Stimulated activated CD8-positive, alpha-beta memory T cell treated with anti-CD3 and anti-CD28 coated beads, Interleukin-12 subunit alpha, Interleukin-12 subunit beta, amount 100 ng/mL, for 4 hours (primary cell): ENCODE results near the gene MMRN1.

Source experiments
- DNase-seq: peaks from one replicate; pipeline ENCODE4 v3.0.0-alpha.2; 2020; ENCODE audit warnings: low read depth

The MMRN1 gene

GRCh38 chr4:89914609-89915550 lies 20.2 kb downstream of the MMRN1 start:
- DNase-seq = no peak

DNA sequence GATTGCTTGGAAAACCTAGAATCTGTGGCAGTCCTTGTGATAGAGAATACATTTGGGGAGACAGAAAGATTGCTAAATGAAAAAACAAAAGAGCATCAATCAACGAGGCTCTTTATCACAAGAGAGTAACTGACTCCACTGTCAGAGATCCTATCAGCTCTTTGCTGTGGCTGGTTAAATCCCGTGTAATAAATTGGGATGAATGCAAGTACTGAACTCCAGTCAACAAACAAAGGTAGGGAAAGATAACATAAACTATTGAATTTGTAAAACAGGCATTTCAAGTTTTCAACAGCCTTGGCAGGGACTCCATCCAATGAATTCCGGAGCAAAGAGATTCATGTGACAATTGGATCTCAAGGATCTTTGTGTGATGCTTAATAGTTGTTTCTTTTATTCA lies 21.3 kb downstream of the MMRN1 start:
- DNase-seq = no peak

DNA sequence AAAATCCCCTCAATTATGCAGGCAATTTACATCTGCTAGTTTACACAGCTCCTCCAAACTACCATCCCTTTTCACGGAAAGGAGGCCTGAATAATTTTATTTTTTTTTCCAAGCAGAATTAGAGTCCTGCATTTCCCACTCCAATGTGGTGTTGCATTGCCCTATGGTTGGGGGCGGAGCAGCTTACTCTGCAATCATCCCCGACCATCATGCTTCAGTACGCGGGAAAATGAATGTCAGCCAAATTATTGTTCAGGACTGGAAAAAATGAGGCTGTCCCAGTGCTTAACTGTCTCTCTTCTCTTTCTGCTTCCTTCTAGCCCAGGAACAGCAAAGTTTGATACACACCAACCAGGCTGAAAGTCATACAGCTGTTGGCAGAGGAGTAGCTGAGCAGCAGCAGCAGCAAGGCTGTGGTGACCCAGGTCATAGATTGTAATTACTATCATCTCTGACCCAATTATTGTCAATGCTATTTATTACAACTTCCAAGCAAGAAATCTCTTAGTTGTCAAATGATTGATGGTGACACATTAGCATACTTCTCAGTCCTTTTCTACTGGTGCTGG lies 28.3 kb downstream of the MMRN1 start:
- DNase-seq = no peak

GRCh38 chr4:89928838-89929237 lies 34.2 kb downstream of the MMRN1 start:
- DNase-seq = no peak

GRCh38 chr4:89929425-89930159 lies 34.9 kb downstream of the MMRN1 start:
- no peak for DNase-seq

DNA sequence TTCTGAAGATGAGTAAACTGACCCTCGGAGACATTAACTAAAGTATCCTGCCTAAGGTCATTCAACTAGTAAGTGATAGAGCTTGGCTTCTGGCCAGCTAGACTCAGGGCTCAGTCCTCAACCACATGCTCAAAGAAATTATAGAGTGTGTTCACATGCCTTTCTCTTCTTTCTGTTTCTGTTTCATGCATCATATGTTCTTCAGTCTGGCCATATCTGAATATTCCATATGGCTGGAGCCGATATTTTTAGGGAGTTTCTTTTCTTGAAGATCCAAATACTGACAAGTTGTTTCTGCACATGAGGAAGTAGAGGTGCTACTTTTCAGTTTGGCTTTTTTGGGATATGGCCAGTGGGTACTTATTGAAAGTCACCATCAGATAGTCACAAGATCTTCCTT lies 44.9 kb downstream of the MMRN1 start:
- DNase-seq = no peak

GRCh38 chr4:89939994-89940393 lies 45.3 kb downstream of the MMRN1 start:
- DNase-seq = no peak

DNA sequence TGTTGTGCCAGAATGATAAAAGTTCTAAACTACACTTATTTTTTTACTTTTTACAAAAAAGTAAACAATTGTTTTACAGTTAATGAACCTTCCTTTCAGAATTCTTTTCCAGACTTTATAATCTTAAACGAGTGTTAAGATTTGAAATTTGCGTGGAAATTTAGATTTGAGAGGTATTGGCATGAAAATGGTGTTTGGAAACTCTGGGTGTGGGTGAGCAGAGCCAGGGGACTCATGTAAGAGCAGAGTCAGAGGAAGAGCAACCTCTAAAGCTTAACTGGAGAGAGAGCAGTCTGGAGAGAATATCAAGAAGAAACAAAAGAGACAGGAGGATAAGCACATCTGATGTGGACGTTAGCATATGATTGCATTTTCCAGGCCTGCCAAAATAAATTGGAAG lies 48.2 kb downstream of the MMRN1 start:
- no peak for DNase-seq

DNA sequence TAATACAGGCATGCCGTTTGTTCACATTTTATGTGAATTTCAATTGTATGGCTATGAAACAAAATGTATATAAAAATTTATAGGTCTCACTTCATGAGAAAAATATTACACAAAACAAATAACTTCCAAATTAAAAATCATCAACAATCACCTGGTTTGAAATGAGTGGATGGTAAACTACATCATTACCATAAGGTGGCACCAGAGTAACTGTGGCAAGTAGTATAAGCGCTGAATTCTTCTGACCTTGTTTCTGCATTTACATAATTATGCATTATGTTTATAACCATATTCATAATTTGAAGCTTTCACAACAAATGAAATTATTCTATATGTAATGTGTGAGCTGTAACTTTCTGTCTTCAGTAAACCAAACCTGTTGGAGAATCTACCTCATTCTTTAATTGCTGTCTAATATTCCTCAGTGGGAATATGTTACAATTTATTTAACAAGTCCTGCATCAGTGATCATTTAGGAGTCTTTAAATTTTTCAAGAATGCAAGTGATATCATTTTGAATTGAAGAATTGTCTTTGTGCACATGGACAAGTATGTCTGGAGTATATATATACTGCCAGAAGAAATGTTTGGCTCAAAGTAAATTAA lies 55.2 kb downstream of the MMRN1 start:
- DNase-seq = no peak

DNA sequence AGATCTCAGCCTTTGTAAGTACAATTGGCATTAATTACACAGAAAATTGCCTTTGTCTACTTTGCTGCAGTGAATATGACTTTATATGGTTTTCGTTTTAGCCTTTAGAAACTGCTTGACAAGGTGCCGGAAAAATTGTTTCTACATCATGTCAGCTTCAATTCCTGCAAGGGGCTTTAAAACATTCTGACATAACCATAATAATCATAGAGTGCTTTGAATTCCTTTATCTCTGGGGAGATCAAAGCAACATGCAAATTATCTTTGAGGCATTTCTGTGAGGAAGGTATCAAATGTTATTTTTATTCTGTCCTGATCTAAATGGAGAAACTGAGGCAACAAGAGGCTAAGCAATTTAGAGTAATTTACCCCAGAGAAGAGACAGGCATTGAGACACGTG lies 57.8 kb downstream of the MMRN1 start:
- DNase-seq = no peak

- no peak for DNase-seq
Observed at GRCh38 chr4:89954906-89955695, 60.4 kb downstream of the MMRN1 start.

GRCh38 chr4:89957046-89957926 lies 62.6 kb downstream of the MMRN1 start:
- no peak for DNase-seq

GRCh38 chr4:89981789-89982334 lies 87.2 kb downstream of the MMRN1 start:
- no peak for DNase-seq

DNA sequence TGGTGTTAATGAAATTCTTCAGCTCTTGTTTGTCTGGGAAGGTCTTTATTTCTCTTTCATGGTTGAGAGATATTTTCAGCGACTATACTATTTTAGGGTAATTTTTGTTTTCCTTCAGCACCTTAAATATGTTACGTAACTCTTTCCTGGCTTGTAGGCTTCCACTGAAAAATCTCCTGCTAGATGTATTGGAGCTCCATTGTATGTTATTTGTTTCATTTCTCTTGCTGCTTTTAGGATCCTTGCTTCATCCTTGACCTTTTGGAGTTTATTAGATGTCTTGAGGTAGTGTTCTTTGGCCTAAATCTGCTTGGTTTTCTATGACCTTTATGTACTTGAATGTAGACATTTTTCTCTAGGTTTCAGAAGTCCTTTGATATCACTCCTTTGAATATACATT lies 93.6 kb downstream of the MMRN1 start:
- DNase-seq = no peak

GRCh38 chr4:89992744-89993143 lies 98.1 kb downstream of the MMRN1 start:
- no peak for DNase-seq

GRCh38 chr4:89994176-89994873 lies 99.7 kb downstream of the MMRN1 start:
- DNase-seq = no peak

DNA sequence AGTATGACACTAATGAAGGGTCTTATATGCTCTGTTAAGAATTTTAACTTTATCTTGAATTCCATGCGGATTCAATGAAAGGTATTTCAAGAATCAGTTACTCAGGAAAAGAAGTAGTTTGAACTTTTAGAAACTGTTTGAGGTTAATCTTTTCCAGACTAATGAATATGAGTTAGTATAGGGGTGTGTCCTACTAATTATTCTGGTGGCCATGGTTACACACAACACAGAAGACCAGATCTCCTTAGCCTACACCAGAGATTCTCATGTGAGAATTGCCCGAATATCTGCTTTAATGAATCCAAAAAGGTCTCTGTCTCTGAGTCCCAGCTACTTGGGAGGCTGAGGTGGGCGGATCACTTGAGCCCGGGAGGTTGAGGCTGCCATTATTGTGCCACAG lies 100.4 kb downstream of the MMRN1 start:
- no peak for DNase-seq

DNA sequence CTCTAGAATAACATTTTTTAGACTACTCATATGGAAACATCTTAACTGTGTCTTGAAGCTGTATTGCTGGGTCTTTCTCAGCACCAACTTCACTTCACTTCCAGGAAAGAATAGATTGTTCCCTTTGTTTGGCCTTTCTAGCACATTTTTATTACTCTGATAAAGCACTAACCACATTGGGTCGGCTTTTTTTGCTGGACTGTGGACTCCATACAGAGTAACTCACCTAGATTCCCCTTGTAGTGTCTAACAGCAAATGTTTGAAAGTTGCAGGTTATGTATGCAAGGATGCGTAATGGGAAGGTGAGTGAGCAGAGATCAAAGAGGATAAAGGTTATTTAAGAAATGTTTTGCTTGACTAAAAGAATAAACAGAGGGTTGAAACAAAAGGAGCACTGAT lies 101.2 kb downstream of the MMRN1 start:
- DNase-seq = no peak

- DNase-seq = no peak
Observed at GRCh38 chr4:89997171-89997704, 102.6 kb downstream of the MMRN1 start.
